Activated CD8-positive, alpha-beta memory T cell treated with anti-CD3 and anti-CD28 coated beads for 4 hours (primary cell): ENCODE data around the gene TP53I13.

Experiments
- DNase-seq, 2 donors: peaks; one replicate each; pipeline ENCODE4 v3.0.0-alpha.2; 2020; ENCODE audit warnings: low read depth in 2 of 2

Gene TP53I13

GRCh38 chr17:29581583-29582253 lies 13.2 kb downstream of the TP53I13 start:
- DNase-seq, result no peak

- DNase-seq, result no peak
These were observed 13.8 kb downstream of the TP53I13 start for GRCh38 chr17:29582254-29582765.

- no peak for DNase-seq
These were observed 14.3 kb downstream of the TP53I13 start for GRCh38 chr17:29582772-29583171.

GRCh38 chr17:29583324-29584248 lies 15.1 kb downstream of the TP53I13 start:
- DNase-seq, result no peak

- DNase-seq, result no peak
These were observed 16.1 kb downstream of the TP53I13 start for GRCh38 chr17:29584452-29585079.

- no peak for DNase-seq
These were observed 16.7 kb downstream of the TP53I13 start for GRCh38 chr17:29585080-29585751.

GRCh38 chr17:29586676-29587469 lies 18.4 kb downstream of the TP53I13 start:
- no peak for DNase-seq

GRCh38 chr17:29587591-29587990 lies 19.1 kb downstream of the TP53I13 start:
- DNase-seq, result no peak

- no peak for DNase-seq
These were observed 19.6 kb downstream of the TP53I13 start for GRCh38 chr17:29588017-29588561.

- peak; percentile 61 to 65 for DNase-seq
These were observed 20.3 kb downstream of the TP53I13 start for GRCh38 chr17:29588562-29589411.

GRCh38 chr17:29589524-29590410 lies 21.3 kb downstream of the TP53I13 start, which contains the start of gene GIT1:
Gene GIT1 (minus strand): TSS chr17:29589648. CDS start chr17:29589378, 270 bp downstream.
- DNase-seq, result peak; percentile 69 to 75

- DNase-seq, result no peak
These were observed 22.1 kb downstream of the TP53I13 start for GRCh38 chr17:29590411-29591145.

- DNase-seq, result no peak
These were observed 22.7 kb downstream of the TP53I13 start for GRCh38 chr17:29591146-29591736.

- DNase-seq, result no peak
These were observed 23.5 kb downstream of the TP53I13 start for GRCh38 chr17:29591737-29592608.

GRCh38 chr17:29592850-29593551 lies 24.5 kb downstream of the TP53I13 start, which contains the start of gene ANKRD13B:
Gene ANKRD13B (plus strand): TSS chr17:29593132. CDS start chr17:29593622, 490 bp downstream.
- no peak for DNase-seq
